Hepatocyte (in vitro differentiated cells): ENCODE results near the gene FBRSL1. TPM values are rescaled to one million over a fixed set of nuclear protein-coding genes. Genes with fewer than 3 reads are reported as not detected.

ENCODE experiments used
- DNase-seq: peaks from one replicate; pipeline ENCODE4 v3.0.0-alpha.2; 2016; ENCODE audit warnings: low spot score
- H2AFZ ChIP-seq: fragments of 200-600 bp; sonication (generic); 2 replicates; pipeline ENCODE4 v1.6.0; 2016; ENCODE audit warnings: antibody characterized with exemption, mild to moderate bottlenecking
- H3K27ac ChIP-seq: fragments of 200-600 bp; sonication (generic); 2 replicates; pipeline ENCODE4 v1.5.1; 2016; ENCODE audit warnings: mild to moderate bottlenecking
- H3K27me3 ChIP-seq: fragments of 200-600 bp; sonication (generic); 2 replicates; pipeline ENCODE4 v1.6.1; 2016
- H3K36me3 ChIP-seq: fragments of 200-600 bp; sonication (generic); replicated peaks from 2 replicates; pipeline ENCODE4 v1.5.1; 2016; ENCODE audit warnings: low read depth; ENCODE audit not compliant: insufficient read depth
- H3K4me1 ChIP-seq: fragments of 200-600 bp; sonication (generic); 2 replicates; pipeline ENCODE4 v1.5.1; 2016; ENCODE audit warnings: mild to moderate bottlenecking, moderate library complexity; ENCODE audit not compliant: insufficient read depth
- H3K4me2 ChIP-seq: fragments of 200-600 bp; sonication (generic); 2 replicates; pipeline ENCODE4 v1.6.0; 2016
- H3K4me3 ChIP-seq: fragments of 200-600 bp; sonication (generic); 2 replicates; pipeline ENCODE4 v1.5.1; 2016; ENCODE audit warnings: mild to moderate bottlenecking
- H3K79me2 ChIP-seq: fragments of 200-600 bp; sonication (generic); 2 replicates; pipeline ENCODE4 v1.6.0; 2017; ENCODE audit warnings: mild to moderate bottlenecking
- H3K9me2 ChIP-seq: fragments of 200-600 bp; sonication (generic); replicated peaks from 2 replicates; pipeline ENCODE4 v1.6.0; 2017; ENCODE audit warnings: mild to moderate bottlenecking; ENCODE audit not compliant: insufficient read depth
- H3K9me3 ChIP-seq: fragments of 200-600 bp; sonication (generic); 2 replicates; pipeline ENCODE4 v1.5.1; 2016; ENCODE audit warnings: low read depth, mild to moderate bottlenecking
- H4K20me1 ChIP-seq: fragments of 200-600 bp; sonication (generic); 2 replicates; pipeline ENCODE4 v1.6.0; 2016; ENCODE audit warnings: mild to moderate bottlenecking; ENCODE audit not compliant: insufficient read depth, poor library complexity, severe bottlenecking
- EZH2 ChIP-seq: fragments of 200-600 bp; sonication (generic); IDR thresholded peaks from 2 replicates; pipeline ENCODE4 v1.6.1; 2016; ENCODE audit warnings: antibody characterized with exemption, mild to moderate bottlenecking, borderline replicate concordance
- EZH2phosphoT487 ChIP-seq: fragments of 200-600 bp; sonication (generic); IDR thresholded peaks from one replicate; pipeline ENCODE4 v1.6.1; 2018; ENCODE audit warnings: antibody characterized with exemption, mild to moderate bottlenecking, low read depth, moderate library complexity; ENCODE audit not compliant: unreplicated experiment, severe bottlenecking
- WGBS: methylation state at CpG from one replicate; pipeline ENCODE4 v1.1.6; 2016; ENCODE audit warnings: low lambda C conversion rate; ENCODE audit errors: missing lambda C conversion rate; 5-methylcytosine and 5-hydroxymethylcytosine counted together
- polyA plus RNA-seq: library from polyadenylated mRNA; unstranded; fragments of >200 nt; fragmentation: Nextera tagmentation; extraction: Ambion mirVana; gene quantifications from 2 replicates; pipeline ENCODE4 v1.2.1, GENCODE V29; 2016
- total RNA-seq: library from RNA; depleted of rRNA; stranded (reverse); fragments of >200 nt; gene quantifications from 2 replicates; pipeline ENCODE4 v1.2.3, GENCODE V29; 2014
- TF ChIP-seq, protein P1 (sequence below): fragments of 200-600 bp; sonication (generic); IDR thresholded peaks from 2 replicates; pipeline ENCODE4 v1.5.1; 2016; ENCODE audit warnings: antibody characterized with exemption, mild to moderate bottlenecking; ENCODE audit not compliant: poor library complexity

Gene FBRSL1
- total and polyA plus RNA-seq, 2 experiments from 2014 or later: 18.5 to 61.1 TPM

DNA sequence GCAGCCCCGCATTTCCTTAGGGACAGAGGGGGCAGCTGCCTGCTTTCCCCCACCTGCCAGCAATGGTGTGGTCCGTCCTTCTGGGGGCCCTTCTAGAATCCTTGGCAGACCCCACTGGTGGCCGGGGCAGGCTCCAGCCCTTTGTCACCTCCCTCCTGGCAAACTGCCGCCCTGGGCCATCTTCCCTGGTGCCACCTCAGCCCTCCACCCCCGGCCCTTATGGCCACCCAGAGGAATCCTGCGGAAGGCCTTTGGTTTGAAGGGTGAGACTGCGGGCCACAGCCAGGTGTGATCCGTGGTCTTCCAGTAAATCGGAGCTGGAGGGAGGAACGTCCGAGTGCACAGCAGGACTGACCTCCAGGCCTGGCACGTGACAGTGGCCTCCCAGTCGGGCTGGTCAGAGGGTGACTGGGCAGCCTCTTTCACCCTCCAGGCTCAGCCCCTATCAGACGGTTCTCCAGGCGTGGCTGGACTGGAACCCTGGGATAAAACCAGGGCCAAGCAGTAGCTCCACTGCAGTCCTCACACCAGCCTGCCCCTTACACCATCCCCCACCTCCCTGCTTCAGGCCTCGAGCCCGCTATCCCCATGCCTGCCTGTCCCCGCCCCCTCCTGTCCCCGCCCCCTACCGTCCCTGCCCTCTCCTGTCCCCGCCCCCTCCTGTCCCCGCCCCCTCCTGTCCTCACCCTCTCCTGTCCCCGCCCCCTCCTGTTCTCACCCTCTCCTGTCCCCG is 12.4 kb downstream of the FBRSL1 start:
- DNase-seq: no peak
- Histone ChIP-seq H2AFZ (no peak overlapping the region), H4K20me1 (peaks cover 98% of the 10 kb centered on the region), H3K79me2 (peaks cover 98% of the 10 kb centered on the region), H3K27me3 (no peaks in the 10 kb centered on the region), H3K4me2 (no peak overlapping the region), H3K9me3 (no peaks in the 10 kb centered on the region), H3K9me2 (no peaks in the 10 kb centered on the region), H3K4me1 (peaks cover 38% of the 10 kb centered on the region), H3K4me3 (no peak overlapping the region), H3K27ac (no peak overlapping the region), H3K36me3 (no peaks in the 10 kb centered on the region)
- 94% methylated on average over 17 of the region's 24 CpGs for WGBS
- TF ChIP-seq, protein P1, sequence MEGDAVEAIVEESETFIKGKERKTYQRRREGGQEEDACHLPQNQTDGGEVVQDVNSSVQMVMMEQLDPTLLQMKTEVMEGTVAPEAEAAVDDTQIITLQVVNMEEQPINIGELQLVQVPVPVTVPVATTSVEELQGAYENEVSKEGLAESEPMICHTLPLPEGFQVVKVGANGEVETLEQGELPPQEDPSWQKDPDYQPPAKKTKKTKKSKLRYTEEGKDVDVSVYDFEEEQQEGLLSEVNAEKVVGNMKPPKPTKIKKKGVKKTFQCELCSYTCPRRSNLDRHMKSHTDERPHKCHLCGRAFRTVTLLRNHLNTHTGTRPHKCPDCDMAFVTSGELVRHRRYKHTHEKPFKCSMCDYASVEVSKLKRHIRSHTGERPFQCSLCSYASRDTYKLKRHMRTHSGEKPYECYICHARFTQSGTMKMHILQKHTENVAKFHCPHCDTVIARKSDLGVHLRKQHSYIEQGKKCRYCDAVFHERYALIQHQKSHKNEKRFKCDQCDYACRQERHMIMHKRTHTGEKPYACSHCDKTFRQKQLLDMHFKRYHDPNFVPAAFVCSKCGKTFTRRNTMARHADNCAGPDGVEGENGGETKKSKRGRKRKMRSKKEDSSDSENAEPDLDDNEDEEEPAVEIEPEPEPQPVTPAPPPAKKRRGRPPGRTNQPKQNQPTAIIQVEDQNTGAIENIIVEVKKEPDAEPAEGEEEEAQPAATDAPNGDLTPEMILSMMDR: no peak
- TF ChIP-seq EZH2: no peak
- no peak for TF ChIP-seq EZH2phosphoT487

DNA sequence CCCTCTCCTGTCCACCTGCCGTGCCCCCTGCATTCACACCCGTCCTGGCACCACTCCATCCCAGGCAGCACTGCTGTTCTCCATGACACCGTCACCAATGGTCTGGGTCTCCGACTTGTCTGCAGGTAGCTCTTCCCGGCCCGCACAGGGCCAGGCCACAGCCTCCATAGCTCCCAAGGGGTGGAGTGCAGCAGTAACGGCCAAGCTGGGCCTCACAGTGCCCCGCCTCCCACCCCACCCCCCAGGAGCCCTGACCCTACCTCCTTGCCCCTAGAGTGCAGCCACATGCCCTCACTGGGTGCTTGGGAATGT is 12.9 kb downstream of the FBRSL1 start:
- Histone ChIP-seq H3K9me3 (no peaks in the 10 kb centered on the region), H3K4me1 (peaks cover 36% of the 10 kb centered on the region), H3K9me2 (no peaks in the 10 kb centered on the region), H3K27ac (no peak overlapping the region), H3K4me2 (no peak overlapping the region), H4K20me1 (peaks cover 98% of the 10 kb centered on the region), H3K79me2 (peaks cover 96% of the 10 kb centered on the region), H2AFZ (no peak overlapping the region), H3K27me3 (no peaks in the 10 kb centered on the region), H3K36me3 (no peaks in the 10 kb centered on the region), H3K4me3 (no peak overlapping the region)
- WGBS: 83% methylated on average over 7 of the region's 8 CpGs
- TF ChIP-seq EZH2 (no peak), EZH2phosphoT487 (no peak)
- TF ChIP-seq, protein P1: no peak
- DNase-seq: no peak

DNA sequence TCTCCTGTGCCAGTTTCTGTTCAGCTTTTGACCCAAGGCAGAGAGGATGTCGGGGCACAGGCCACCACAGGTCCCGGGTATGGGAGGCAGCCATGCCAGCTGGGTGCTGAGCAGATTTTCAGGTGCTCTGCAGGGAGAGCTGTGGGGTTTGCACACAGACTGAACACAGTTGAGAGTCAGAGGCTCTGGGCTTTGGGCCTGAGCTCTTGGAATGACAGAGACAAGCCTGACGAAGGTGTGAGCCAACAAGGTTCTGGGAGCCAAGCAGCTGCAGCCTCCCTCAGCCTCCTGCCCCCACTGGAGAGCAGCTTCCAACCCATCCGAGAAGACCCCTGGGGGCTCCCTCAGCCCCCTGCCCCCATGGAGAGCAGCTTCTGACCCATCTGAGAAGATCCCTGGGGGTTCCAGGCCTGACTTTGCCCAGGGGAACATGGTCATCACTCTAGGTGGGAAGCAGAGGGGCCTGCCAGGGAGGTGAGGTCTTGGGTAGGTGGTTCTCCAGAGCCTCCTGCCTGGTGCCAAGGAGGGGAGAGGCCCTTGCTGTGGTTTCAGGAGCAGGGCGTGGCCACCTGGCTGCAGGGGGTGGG is 13.8 kb downstream of the FBRSL1 start:
- Histone ChIP-seq H3K27me3 (no peaks in the 10 kb centered on the region), H4K20me1 (peaks cover 98% of the 10 kb centered on the region), H2AFZ (no peak overlapping the region), H3K4me3 (no peak overlapping the region), H3K36me3 (no peaks in the 10 kb centered on the region), H3K4me1 (peaks cover 35% of the 10 kb centered on the region), H3K27ac (no peak overlapping the region), H3K9me3 (no peaks in the 10 kb centered on the region), H3K9me2 (no peaks in the 10 kb centered on the region), H3K79me2 (peaks cover 94% of the 10 kb centered on the region), H3K4me2 (no peak overlapping the region)
- no peak for DNase-seq
- 97% methylated on average over 5 of the region's 5 CpGs for WGBS
- TF ChIP-seq EZH2phosphoT487 (no peak), EZH2 (no peak)
- TF ChIP-seq, protein P1: no peak
